HEK293 (cell line): ENCODE data around the gene RPL29.

Experiments used
- CTCF ChIA-PET: fragments of 350-600 bp; formaldehyde crosslinking; extraction: SDS; loops from one replicate; lab custom pipeline; 2021; ENCODE audit warnings: antibody characterized with exemption; lab: Yijun Ruan, JAX
- POLR2A ChIA-PET: fragments of 300-600 bp; formaldehyde crosslinking; extraction: SDS; loops from one replicate; lab custom pipeline; 2020; ENCODE audit warnings: antibody characterized with exemption, inconsistent platforms; lab: Yijun Ruan, JAX
- H3K27ac ChIP-seq: fragments of 200-500 bp; sonication (Bioruptor generic); 2 replicates; pipeline ENCODE4 v1.5.1; 2014; ENCODE audit warnings: low read depth, low read length, control low read depth, inconsistent platforms; ENCODE audit errors: extremely low read depth
- H3K36me3 ChIP-seq, 2 experiments: fragments of 200-500 bp in 1 of 2; sonication (Bioruptor generic) in 1 of 2; 1 replicate in 1 of 2; 2 replicates in 1 of 2; pipeline ENCODE4 v1.5.1; 2014 to 2017; ENCODE audit warnings: inconsistent platforms in 2 of 2, low read length in 2 of 2; ENCODE audit not compliant: control insufficient read depth in 2 of 2, insufficient read depth in 1 of 2
- H3K4me1 ChIP-seq: fragments of 200-500 bp; sonication (Bioruptor generic); 2 replicates; pipeline ENCODE4 v1.5.1; 2014; ENCODE audit warnings: mild to moderate bottlenecking, low read length, inconsistent platforms; ENCODE audit not compliant: control insufficient read depth, insufficient read depth
- H3K4me3 ChIP-seq: 2 replicates; pipeline ENCODE4 v1.5.1; 2011; ENCODE audit warnings: low read depth, mild to moderate bottlenecking, control low read depth, low read length, moderate library complexity
- H3K9me3 ChIP-seq: fragments of 200-500 bp; sonication (Bioruptor generic); 2 replicates; pipeline ENCODE4 v1.5.1; 2014; ENCODE audit warnings: low read depth, low read length, inconsistent platforms; ENCODE audit not compliant: control insufficient read depth, insufficient read depth
- KLF16 ChIP-seq: fragments of 450-650 bp; formaldehyde crosslinking; IDR thresholded peaks from 2 replicates; pipeline ENCODE4 v1.5.1; 2017; ENCODE audit warnings: missing biosample characterization, missing genetic modification characterization
- ZIC2 ChIP-seq: fragments of 450-650 bp; formaldehyde crosslinking; IDR thresholded peaks from 2 replicates; pipeline ENCODE4 v1.5.1; 2016; ENCODE audit warnings: missing biosample characterization, missing genetic modification characterization
- ZNF2 ChIP-seq: fragments of 450-650 bp; formaldehyde crosslinking; IDR thresholded peaks from 2 replicates; pipeline ENCODE4 v1.5.1; 2016; ENCODE audit warnings: missing biosample characterization, missing genetic modification characterization
- ZNF302 ChIP-seq: fragments of 450-650 bp; formaldehyde crosslinking; IDR thresholded peaks from 2 replicates; pipeline ENCODE4 v1.5.1; 2016; ENCODE audit warnings: missing biosample characterization, missing genetic modification characterization, low read depth
- ZNF549 ChIP-seq: fragments of 450-650 bp; IDR thresholded peaks from 2 replicates; pipeline ENCODE4 v1.5.1; 2018; ENCODE audit warnings: missing biosample characterization, missing genetic modification characterization, mild to moderate bottlenecking, inconsistent platforms, moderate library complexity
- TF ChIP-seq, protein P1 (sequence below): fragments of 450-650 bp; formaldehyde crosslinking; IDR thresholded peaks from 2 replicates; pipeline ENCODE4 v1.5.1; 2016; ENCODE audit warnings: missing biosample characterization, missing genetic modification characterization, borderline replicate concordance
- TF ChIP-seq, protein P2 (sequence below): fragments of 450-650 bp; formaldehyde crosslinking; IDR thresholded peaks from 2 replicates; pipeline ENCODE4 v1.5.1; 2016; ENCODE audit warnings: missing biosample characterization, missing genetic modification characterization, borderline replicate concordance
- TF ChIP-seq, protein P3 (sequence below): fragments of 450-650 bp; formaldehyde crosslinking; IDR thresholded peaks from 2 replicates; pipeline ENCODE4 v1.5.1; 2016; ENCODE audit warnings: missing biosample characterization, missing genetic modification characterization
- TF ChIP-seq, protein P4 (sequence below): fragments of 450-650 bp; formaldehyde crosslinking; IDR thresholded peaks from 2 replicates; pipeline ENCODE4 v1.5.1; 2017; ENCODE audit warnings: missing biosample characterization, missing genetic modification characterization

Gene RPL29

DNA sequence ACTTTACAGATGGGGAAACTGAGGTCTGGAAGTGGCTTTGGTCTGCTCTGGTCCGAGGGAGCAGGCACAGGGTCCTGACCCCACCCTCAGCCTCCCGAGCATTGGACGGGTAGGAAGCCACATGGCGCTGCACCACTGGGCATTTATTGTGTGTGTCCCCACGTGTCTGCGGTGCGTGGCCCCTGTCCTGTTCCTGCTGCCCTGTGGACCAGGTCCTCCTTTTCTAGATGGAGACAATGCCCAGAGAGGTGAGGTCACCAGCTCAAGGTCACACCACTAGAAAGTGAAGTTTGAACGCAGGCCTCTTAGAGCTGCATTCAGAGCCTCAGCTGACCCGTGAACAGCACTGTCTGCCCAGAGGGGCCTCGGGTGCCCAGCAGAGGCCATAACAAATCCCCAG is 33.8 kb upstream of the RPL29 start (continued):
- TF ChIP-seq, protein P1, sequence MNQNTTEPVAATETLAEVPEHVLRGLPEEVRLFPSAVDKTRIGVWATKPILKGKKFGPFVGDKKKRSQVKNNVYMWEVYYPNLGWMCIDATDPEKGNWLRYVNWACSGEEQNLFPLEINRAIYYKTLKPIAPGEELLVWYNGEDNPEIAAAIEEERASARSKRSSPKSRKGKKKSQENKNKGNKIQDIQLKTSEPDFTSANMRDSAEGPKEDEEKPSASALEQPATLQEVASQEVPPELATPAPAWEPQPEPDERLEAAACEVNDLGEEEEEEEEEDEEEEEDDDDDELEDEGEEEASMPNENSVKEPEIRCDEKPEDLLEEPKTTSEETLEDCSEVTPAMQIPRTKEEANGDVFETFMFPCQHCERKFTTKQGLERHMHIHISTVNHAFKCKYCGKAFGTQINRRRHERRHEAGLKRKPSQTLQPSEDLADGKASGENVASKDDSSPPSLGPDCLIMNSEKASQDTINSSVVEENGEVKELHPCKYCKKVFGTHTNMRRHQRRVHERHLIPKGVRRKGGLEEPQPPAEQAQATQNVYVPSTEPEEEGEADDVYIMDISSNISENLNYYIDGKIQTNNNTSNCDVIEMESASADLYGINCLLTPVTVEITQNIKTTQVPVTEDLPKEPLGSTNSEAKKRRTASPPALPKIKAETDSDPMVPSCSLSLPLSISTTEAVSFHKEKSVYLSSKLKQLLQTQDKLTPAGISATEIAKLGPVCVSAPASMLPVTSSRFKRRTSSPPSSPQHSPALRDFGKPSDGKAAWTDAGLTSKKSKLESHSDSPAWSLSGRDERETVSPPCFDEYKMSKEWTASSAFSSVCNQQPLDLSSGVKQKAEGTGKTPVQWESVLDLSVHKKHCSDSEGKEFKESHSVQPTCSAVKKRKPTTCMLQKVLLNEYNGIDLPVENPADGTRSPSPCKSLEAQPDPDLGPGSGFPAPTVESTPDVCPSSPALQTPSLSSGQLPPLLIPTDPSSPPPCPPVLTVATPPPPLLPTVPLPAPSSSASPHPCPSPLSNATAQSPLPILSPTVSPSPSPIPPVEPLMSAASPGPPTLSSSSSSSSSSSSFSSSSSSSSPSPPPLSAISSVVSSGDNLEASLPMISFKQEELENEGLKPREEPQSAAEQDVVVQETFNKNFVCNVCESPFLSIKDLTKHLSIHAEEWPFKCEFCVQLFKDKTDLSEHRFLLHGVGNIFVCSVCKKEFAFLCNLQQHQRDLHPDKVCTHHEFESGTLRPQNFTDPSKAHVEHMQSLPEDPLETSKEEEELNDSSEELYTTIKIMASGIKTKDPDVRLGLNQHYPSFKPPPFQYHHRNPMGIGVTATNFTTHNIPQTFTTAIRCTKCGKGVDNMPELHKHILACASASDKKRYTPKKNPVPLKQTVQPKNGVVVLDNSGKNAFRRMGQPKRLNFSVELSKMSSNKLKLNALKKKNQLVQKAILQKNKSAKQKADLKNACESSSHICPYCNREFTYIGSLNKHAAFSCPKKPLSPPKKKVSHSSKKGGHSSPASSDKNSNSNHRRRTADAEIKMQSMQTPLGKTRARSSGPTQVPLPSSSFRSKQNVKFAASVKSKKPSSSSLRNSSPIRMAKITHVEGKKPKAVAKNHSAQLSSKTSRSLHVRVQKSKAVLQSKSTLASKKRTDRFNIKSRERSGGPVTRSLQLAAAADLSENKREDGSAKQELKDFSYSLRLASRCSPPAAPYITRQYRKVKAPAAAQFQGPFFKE (tag by site-specific recombination): no peak

DNA sequence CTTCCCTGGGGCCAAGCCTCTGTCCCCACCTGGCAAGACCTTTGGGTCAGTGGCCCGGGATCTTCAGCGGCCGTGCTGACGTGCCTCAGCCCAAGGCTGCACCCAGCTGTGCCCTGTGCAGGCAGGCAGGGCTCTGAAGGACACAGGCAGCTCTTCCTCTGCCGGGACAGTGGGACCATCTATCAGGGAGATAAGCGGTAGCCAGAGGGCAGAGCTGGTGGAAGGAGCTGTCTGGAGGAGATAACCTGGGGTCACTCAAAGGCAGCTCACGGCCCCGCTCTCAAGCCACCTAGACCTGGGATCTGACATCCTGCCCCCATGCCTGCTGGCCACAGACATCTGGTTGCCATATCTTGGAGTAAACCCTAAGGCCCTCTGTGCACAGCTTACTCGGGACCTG is 33.4 kb upstream of the RPL29 start:
- ChIA-PET CTCF (interaction anchor here (0.6 kb wide), 2 partner anchors 55 to 90 kb away, joined by 3 to 4 read pairs; no protein-coding TSS in a partner anchor), POLR2A (interaction anchor here (0.6 kb wide), 1 partner anchor 437 kb away, joined by 4 read pairs; no protein-coding TSS in a partner anchor)

DNA sequence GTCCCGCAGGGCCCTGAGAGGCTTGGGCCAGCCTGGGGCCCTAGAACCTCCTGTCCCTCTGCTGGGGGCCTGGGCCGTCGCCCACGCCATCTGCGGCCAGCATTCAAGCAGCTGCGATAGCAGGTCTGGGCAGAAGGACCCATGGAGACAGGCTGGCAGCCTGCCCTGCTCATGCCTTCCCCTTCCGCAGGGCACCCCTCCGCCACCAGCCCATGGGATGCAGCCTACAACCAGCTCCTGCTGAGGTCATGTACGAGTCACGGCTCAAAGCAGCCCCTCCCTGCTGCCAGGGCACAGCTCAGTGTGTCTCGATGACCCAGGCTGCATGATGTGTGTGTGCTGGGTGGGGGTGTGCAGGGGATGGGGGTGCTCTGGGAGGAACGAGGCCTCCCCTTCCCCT is 32.9 kb upstream of the RPL29 start:
- POLR2A ChIA-PET: no interaction called here
- CTCF ChIA-PET: interaction anchor here (0.6 kb wide), 2 partner anchors 54 to 90 kb away, joined by 3 to 4 read pairs; no protein-coding TSS in a partner anchor
- no peak overlapping the region for H3K4me3 ChIP-seq
- no peaks in the 10 kb centered on the region for H3K9me3 ChIP-seq
- TF ChIP-seq ZNF302: no peak
- TF ChIP-seq ZIC2 (tag by site-specific recombination): peak; percentile 26; the same call in 1 of the 2 replicates
- no peak overlapping the region for H3K27ac ChIP-seq
- H3K4me1 ChIP-seq: no peaks in the 10 kb centered on the region
- no peaks in the 10 kb centered on the region for H3K36me3 ChIP-seq

More for the DNA sequence above, 33.4 kb upstream of the RPL29 start:
- TF ChIP-seq ZNF549 (no peak), KLF16 (tag by site-specific recombination) (no peak), ZNF2 (no peak)
- TF ChIP-seq, protein P2, sequence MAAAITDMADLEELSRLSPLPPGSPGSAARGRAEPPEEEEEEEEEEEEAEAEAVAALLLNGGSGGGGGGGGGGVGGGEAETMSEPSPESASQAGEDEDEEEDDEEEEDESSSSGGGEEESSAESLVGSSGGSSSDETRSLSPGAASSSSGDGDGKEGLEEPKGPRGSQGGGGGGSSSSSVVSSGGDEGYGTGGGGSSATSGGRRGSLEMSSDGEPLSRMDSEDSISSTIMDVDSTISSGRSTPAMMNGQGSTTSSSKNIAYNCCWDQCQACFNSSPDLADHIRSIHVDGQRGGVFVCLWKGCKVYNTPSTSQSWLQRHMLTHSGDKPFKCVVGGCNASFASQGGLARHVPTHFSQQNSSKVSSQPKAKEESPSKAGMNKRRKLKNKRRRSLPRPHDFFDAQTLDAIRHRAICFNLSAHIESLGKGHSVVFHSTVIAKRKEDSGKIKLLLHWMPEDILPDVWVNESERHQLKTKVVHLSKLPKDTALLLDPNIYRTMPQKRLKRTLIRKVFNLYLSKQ: no peak
- TF ChIP-seq, protein P3, sequence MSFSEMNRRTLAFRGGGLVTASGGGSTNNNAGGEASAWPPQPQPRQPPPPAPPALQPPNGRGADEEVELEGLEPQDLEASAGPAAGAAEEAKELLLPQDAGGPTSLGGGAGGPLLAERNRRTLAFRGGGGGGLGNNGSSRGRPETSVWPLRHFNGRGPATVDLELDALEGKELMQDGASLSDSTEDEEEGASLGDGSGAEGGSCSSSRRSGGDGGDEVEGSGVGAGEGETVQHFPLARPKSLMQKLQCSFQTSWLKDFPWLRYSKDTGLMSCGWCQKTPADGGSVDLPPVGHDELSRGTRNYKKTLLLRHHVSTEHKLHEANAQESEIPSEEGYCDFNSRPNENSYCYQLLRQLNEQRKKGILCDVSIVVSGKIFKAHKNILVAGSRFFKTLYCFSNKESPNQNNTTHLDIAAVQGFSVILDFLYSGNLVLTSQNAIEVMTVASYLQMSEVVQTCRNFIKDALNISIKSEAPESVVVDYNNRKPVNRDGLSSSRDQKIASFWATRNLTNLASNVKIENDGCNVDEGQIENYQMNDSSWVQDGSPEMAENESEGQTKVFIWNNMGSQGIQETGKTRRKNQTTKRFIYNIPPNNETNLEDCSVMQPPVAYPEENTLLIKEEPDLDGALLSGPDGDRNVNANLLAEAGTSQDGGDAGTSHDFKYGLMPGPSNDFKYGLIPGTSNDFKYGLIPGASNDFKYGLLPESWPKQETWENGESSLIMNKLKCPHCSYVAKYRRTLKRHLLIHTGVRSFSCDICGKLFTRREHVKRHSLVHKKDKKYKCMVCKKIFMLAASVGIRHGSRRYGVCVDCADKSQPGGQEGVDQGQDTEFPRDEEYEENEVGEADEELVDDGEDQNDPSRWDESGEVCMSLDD (tag by site-specific recombination): no peak
- TF ChIP-seq, protein P4, sequence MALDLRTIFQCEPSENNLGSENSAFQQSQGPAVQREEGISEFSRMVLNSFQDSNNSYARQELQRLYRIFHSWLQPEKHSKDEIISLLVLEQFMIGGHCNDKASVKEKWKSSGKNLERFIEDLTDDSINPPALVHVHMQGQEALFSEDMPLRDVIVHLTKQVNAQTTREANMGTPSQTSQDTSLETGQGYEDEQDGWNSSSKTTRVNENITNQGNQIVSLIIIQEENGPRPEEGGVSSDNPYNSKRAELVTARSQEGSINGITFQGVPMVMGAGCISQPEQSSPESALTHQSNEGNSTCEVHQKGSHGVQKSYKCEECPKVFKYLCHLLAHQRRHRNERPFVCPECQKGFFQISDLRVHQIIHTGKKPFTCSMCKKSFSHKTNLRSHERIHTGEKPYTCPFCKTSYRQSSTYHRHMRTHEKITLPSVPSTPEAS (tag by site-specific recombination): no peak
- no peaks in the 10 kb centered on the region for H3K4me1 ChIP-seq
- H3K9me3 ChIP-seq: no peaks in the 10 kb centered on the region
- no peak overlapping the region for H3K27ac ChIP-seq
- no peaks in the 10 kb centered on the region for H3K36me3 ChIP-seq
- H3K4me3 ChIP-seq: no peak overlapping the region
